GM21737 (cell line): Measurements from ENCODE around the gene GBF1.
"Not testable (repeated sequence)": the region's sequence is repeated elsewhere in the genome, so short reads cannot be mapped to it uniquely, and the experiment has no call there.

Experiments used
- ATAC-seq: cut with Tn5 transposase; IDR thresholded peaks from one replicate; pipeline ENCODE4 v1.9.1; 2021; ENCODE audit warnings: mild to moderate bottlenecking, moderate library complexity; ENCODE audit not compliant: unreplicated experiment

GBF1 gene

GRCh38 chr10:102268375-102268888 is 23.1 kb downstream of the GBF1 start:
- ATAC-seq, result no peak

GRCh38 chr10:102269017-102269416 is 23.7 kb downstream of the GBF1 start:
- ATAC-seq, result no peak

- ATAC-seq, result no peak
These were observed 28.7 kb downstream of the GBF1 start for GRCh38 chr10:102274062-102274461.

- ATAC-seq, result no peak
These were observed 30.0 kb downstream of the GBF1 start for GRCh38 chr10:102275343-102275742.

- no peak for ATAC-seq
These were observed 33.8 kb downstream of the GBF1 start for GRCh38 chr10:102279104-102279503.

GRCh38 chr10:102280397-102281101 is 35.2 kb downstream of the GBF1 start:
- no peak for ATAC-seq

- ATAC-seq, result no peak
These were observed 35.8 kb downstream of the GBF1 start for GRCh38 chr10:102281102-102281487.

- no peak for ATAC-seq
These were observed 38.2 kb downstream of the GBF1 start for GRCh38 chr10:102283488-102283887.

- no peak for ATAC-seq
These were observed 38.6 kb downstream of the GBF1 start for GRCh38 chr10:102283890-102284289.

GRCh38 chr10:102284531-102284930 is 39.2 kb downstream of the GBF1 start:
- no peak for ATAC-seq

- no peak for ATAC-seq
These were observed 39.8 kb downstream of the GBF1 start for GRCh38 chr10:102285133-102285532.

GRCh38 chr10:102286216-102286615 is 40.9 kb downstream of the GBF1 start:
- ATAC-seq, result no peak

GRCh38 chr10:102287538-102287937 is 42.2 kb downstream of the GBF1 start:
- no peak for ATAC-seq

GRCh38 chr10:102287991-102288390 is 42.7 kb downstream of the GBF1 start:
- no peak for ATAC-seq

GRCh38 chr10:102289356-102289755 is 44.0 kb downstream of the GBF1 start:
- ATAC-seq, result no peak

- no peak for ATAC-seq
These were observed 44.5 kb downstream of the GBF1 start for GRCh38 chr10:102289840-102290239.

GRCh38 chr10:102291221-102291905 is 46.0 kb downstream of the GBF1 start:
- ATAC-seq, result no peak

- ATAC-seq, result no peak
These were observed 51.8 kb downstream of the GBF1 start for GRCh38 chr10:102297101-102297500.

- ATAC-seq, result no peak
These were observed 53.6 kb downstream of the GBF1 start for GRCh38 chr10:102298899-102299298.

- ATAC-seq, result no peak
These were observed 54.5 kb downstream of the GBF1 start for GRCh38 chr10:102299873-102300272.

GRCh38 chr10:102300278-102300843 is 55.0 kb downstream of the GBF1 start:
- ATAC-seq, result no peak

- not testable (repeated sequence) for ATAC-seq
These were observed 55.6 kb downstream of the GBF1 start for GRCh38 chr10:102300912-102301311.
